ENCODE results near the gene ATP4A.

The ATP4A gene

DNA sequence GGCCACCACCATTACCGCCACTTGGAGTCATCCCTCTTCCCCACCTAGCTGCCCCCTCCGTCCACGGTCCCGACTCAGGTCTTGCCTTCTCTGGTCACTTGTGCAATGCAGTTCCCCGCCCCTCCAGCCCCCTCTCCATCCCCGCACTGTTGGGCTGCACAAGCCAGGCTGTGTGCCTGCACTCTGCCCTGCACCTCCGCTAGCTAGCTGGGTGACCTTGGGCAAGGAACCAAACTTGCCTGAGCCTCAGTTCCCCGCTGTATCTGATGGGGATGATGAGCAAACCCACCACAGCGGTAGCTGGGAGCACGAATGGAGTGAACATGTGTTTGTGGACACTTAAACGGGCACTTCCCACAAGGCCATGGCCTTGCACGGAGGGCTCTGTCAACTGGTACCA is 23.6 kb downstream of the ATP4A start:
- TF ChIP-seq, protein P1, sequence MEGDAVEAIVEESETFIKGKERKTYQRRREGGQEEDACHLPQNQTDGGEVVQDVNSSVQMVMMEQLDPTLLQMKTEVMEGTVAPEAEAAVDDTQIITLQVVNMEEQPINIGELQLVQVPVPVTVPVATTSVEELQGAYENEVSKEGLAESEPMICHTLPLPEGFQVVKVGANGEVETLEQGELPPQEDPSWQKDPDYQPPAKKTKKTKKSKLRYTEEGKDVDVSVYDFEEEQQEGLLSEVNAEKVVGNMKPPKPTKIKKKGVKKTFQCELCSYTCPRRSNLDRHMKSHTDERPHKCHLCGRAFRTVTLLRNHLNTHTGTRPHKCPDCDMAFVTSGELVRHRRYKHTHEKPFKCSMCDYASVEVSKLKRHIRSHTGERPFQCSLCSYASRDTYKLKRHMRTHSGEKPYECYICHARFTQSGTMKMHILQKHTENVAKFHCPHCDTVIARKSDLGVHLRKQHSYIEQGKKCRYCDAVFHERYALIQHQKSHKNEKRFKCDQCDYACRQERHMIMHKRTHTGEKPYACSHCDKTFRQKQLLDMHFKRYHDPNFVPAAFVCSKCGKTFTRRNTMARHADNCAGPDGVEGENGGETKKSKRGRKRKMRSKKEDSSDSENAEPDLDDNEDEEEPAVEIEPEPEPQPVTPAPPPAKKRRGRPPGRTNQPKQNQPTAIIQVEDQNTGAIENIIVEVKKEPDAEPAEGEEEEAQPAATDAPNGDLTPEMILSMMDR (conservative IDR thresholded peaks at IDR 0.05; ENCODE audit: low read depth), result no peak
- ChIA-PET POLR2A (ENCODE audit: low non-redundant PET) (no interaction called here), CTCF (no interaction called here)
- no peak for DNase-seq (ENCODE audit: low spot score)
- no peak overlapping the region for H3K27ac ChIP-seq

DNA sequence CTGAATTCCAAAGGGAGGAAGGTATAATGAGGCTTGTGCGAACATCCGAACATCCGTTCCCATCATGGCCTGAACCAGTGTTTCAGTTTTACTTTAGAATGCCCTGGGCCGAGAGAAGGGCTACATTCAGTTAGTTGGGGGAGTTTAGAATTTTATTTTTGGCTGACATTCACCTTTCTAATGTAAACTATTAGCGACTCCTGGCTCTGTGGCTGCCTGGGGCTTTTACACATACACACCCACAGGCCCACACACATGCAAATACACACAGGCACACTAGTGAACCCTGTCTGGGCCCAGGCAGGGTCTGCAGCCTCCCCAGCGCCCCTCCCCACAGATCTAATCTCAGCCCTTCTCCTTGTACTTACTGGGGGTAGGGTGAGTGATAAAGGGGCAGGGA is 24.1 kb downstream of the ATP4A start:
- TF ChIP-seq, protein P1 (conservative IDR thresholded peaks at IDR 0.05; ENCODE audit: low read depth), result no peak
- POLR2A ChIA-PET (ENCODE audit: low non-redundant PET), result no interaction called here
- CTCF ChIA-PET, result no interaction called here

DNA sequence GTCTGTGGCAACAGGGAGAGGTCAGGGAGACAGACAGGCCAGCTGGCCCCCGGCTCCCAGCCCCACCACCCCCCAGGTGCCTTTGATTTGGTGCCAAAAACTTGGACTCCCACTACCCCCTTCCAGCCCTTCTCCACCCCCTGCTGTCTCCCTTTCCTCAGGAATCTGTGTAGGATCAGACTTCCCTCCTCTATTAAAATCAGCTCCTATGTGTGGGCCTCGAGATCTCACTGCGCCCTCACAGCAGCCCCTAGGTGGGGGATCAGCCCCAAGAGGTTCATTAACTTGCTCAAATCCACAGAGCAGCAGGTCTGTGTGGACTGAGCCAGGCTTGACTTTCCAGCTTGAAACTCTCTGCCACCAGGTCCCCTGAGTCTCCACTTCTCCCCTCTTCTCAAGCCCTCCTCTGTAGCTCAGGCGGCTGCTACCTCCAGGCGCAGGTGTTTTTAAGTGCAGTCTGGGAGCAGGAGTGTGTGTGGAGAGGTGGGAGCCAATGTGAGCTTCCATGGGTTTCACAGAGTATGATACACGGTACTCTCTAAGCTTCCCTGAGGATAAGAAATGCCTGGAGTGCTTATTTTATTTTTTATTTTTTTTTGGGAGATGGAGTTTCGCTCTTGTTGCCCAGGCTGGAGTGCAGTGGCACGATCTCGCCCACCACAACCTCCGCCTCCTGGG is 28.5 kb downstream of the ATP4A start:
- ChIA-PET CTCF (no interaction called here), POLR2A (ENCODE audit: low non-redundant PET) (interaction anchor here (0.6 kb wide), 1 partner anchor 115 kb away, joined by 8 read pairs; no protein-coding TSS in a partner anchor)
- no peak overlapping the region for H3K27ac ChIP-seq
- TF ChIP-seq, protein P1 (conservative IDR thresholded peaks at IDR 0.05; ENCODE audit: low read depth), result no peak
- no peak for DNase-seq (ENCODE audit: low spot score)

More for the DNA sequence above, 24.1 kb downstream of the ATP4A start:
- DNase-seq (ENCODE audit: low spot score), result no peak
- no peak overlapping the region for H3K27ac ChIP-seq

DNA sequence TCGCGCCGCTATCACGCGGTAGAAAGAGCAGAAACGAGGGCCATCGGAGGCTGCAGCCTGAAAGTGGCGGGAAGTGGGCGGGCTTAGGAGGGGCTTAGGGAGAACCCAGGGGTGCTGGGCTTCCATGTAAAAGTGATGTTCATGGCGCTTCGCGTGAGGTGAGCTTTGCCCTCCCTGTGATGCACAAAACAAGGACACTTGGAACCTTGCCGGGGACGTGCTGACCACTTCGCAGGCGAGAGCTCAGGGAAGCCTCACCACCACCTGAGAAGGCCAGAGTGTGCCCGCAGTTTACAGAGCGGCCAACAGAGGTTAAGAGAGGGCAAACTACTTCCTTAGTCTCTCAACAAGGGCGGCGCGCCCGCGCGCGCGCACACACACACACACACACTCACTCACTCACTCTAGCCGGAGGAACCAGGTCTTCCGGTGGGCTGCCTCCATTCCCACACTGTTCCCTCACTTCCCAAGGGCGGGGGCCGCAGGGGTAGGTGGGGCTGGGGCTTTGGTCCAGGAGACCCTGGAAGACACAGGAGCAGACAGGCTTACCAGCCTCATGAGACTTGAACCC is 29.6 kb downstream of the ATP4A start:
- no peak for DNase-seq (ENCODE audit: low spot score)
- ChIA-PET CTCF (no interaction called here), POLR2A (ENCODE audit: low non-redundant PET) (no interaction called here)
- TF ChIP-seq, protein P1 (conservative IDR thresholded peaks at IDR 0.05; ENCODE audit: low read depth), result no peak
- H3K27ac ChIP-seq, result no peak overlapping the region

DNA sequence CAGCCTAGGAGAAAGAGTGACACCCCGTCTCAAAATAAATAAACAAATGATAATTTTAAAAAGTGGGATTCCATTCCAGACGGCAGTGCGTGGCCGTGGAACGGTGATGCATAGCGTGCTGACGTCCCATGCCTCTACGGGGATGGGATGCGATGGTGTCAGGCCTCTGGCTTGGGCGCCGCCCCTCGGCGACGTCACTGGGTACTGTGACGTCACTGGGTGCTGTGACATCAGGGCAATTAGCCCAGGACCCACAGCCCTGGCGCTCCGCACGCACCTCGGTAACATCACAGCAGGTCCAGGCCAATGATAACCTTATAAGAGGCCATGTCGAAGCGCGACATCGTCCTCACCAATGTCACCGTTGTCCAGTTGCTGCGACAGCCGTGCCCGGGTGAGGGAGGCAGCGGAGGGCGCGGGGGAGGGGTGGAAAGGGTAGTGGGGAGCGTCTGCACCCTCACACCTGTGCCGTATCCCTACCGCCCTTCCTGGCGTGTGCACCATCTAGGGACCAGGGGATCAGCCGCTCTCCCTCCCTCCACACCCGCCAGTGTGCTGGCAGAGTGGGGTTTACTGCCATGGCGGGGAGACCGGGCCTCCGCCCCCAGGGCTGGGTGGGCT is 30.1 kb downstream of the ATP4A start, which contains the start of gene GAPDHS:
Gene GAPDHS (plus strand): TSS at position 256 of the 621 bp plus-strand sequence. CDS start 72 bp downstream, at position 328.
- TF ChIP-seq, protein P1 (conservative IDR thresholded peaks at IDR 0.05; ENCODE audit: low read depth), result no peak
- DNase-seq (ENCODE audit: low spot score), result no peak
- no peak within 1 kb of the TSS for H3K27ac ChIP-seq
- ChIA-PET POLR2A (ENCODE audit: low non-redundant PET) (no interaction called here), CTCF (no interaction called here)

DNA sequence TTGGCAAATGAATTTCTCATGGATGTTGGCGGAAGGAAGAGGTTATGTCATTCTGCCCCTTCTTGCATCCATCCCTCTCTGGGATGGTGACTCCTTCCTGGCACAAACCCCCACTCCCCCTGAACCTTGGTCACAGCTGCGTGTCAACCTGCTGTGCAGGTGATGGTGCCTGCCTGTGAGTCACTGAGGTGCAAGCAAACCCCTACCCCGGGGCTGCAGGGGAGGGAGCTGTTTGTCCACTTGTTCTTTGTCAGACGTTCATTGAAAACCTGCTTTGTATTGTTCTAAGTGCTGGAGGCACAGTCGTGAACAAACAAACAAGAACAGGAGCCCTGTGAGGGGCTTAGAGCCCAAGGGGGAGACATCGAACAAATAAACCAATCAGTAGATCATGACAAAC is 32.2 kb downstream of the ATP4A start:
- TF ChIP-seq, protein P1 (conservative IDR thresholded peaks at IDR 0.05; ENCODE audit: low read depth), result no peak
- ChIA-PET POLR2A (ENCODE audit: low non-redundant PET) (interaction anchor here (0.6 kb wide), 1 partner anchor 25 kb away, joined by 3 read pairs; no protein-coding TSS in a partner anchor), CTCF (interaction anchor here (0.6 to 0.7 kb wide), 2 partner anchors 32 to 178 kb away, joined by 3 to 4 read pairs; partner anchors contain the start of gene ATP4A)
- H3K27ac ChIP-seq, result no peak overlapping the region
- DNase-seq (ENCODE audit: low spot score), result no peak
